HTERT RPE-1 (cell line): ENCODE measurements around the gene LYRM7.
"Not testable (repeated sequence)": the region's sequence is repeated elsewhere in the genome, so short reads cannot be mapped to it uniquely, and the experiment has no call there.

Experiments used
- in situ Hi-C: fragments of 300-500 bp; cut with MboI; formaldehyde crosslinking; loops from 4 replicates; pipeline ENCODE4 v1.14.3; 2020; ENCODE audit warnings: low sequenced_read_pairs

Gene LYRM7

DNA sequence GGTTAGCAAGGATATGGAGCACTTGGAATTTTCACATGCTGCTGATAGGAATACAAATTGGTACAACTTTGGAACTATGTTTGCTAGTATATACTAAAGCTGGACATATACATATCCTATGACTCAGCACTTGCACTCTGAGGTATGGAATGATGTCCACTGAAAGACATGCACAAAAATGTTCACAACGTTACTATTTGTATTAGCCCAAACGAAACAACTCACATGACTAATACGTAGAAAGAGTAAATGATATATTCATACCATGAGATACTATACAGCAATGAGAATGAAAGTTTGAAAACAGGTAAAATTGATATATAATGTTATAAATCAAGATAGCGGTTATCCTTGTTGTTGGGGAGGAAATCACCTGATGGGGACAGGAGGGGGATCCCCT is 47.6 kb downstream of the LYRM7 start:
- in situ Hi-C loops, result no loop called here

DNA sequence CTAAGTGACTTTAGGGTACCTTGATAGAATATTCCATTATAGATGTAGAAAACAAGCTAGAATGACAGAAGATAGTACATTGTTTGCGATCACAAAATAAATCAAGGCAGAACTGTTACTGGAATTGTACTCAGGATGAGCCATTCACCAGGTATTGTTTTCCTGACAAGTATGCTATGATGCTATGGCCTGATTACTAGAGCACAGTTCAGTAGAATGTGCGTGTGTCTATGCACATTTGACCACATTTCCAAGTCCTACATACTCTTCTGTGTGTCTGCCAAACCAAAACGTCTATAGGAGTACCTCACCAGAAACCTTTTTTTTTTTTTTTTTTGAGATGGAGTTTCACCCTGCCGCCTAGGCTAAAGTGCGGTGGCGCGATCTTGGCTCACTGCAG is 49.8 kb downstream of the LYRM7 start:
- in situ Hi-C loops, result no loop called here

DNA sequence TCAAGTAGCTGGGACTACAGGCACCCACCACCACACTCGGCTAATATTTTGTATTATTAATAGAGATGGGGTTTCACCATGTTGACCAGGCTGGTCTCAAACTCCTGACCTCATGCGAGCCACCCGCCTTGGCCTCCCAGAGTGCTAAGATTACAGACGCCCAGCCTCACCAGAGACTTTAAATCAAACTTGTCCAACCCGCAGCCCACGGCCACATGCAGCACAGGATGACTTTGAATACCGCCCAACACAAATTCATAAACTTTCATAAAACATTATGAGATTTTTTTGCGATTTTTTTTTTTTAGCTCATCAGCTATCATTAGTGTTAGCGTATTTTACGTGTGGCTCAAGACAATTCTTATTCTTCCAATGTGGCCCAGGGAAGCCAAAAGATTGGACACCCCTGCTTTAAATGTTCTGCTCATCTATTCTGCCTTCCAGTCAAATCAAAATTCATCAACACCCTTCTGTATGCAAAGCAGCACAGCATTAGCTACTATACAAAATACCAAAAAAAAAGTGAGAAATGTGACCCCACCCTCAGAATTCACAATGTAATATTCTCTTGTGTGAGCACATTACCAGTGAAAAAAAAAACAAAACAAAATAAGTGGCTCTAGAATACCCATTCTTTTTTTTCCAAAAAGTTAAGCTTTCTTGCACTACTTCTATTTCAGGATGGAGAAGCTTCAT is 50.4 kb downstream of the LYRM7 start:
- in situ Hi-C loops, result no loop called here

DNA sequence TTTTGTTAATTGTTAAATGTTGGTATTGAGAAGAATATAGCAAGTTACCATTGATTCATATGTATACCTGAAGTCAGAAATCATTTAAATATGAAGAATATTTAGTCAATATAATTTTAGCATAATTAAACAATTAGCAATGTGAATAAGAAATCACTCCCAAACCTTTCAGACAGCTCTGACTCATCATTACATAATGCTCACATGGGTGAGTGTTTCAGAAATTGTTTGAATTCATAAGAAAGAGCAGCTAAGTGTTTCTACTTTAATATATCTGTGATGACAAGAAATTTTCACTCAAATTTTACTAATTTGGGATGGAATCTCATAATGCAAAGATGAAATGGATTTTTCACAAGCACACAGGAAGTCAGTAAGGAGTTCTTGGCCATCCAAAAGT is 51.1 kb downstream of the LYRM7 start:
- in situ Hi-C loops, result no loop called here

DNA sequence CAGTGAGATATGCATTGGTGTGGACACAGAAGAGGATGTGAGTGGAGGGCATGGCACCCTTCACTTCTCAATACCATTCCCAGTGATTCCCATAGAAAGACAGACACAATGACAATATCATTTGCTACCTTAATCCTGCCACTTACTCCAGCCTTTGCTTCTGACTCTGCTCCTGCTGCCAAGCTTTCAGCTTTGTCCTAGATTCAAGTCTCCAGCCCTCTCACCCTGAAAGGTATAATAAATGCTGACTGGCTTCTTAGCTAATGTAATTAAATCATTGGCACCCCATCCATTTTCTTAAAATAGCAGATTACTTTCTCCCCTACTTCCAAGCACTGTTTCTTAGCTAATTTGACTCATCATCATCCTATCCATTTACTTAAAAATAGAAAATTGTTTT is 52.0 kb downstream of the LYRM7 start:
- in situ Hi-C loops, result no loop called here

DNA sequence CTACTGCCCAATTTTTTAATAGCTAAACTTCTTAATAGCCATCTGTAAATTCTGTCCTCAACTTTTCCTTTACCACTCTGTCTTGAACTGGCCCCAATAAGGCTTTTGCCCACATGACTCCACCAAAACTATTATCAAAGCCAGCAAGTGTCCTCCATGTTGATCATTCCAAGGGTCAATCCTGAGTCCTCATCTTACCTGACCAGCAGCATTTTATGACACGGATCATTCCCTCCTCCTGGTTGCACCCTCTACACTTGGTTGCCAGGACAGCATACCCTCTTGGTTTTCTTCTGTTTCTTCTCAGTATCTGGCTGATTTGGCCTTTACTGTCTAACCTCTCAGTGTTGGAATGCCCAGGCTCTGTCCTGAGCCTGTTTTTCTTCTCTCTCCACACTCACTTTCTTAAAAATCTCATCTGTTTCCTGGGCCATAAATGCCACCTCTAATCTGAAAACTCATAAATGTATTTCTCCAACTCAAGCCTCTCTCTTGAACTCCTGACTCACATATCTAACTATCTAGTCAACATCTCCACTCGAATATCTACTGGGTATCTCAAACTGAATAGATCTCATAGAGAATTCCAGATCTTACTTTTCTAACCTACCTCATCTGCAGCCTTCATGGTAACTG is 53.1 kb downstream of the LYRM7 start:
- in situ Hi-C loops, result no loop called here

DNA sequence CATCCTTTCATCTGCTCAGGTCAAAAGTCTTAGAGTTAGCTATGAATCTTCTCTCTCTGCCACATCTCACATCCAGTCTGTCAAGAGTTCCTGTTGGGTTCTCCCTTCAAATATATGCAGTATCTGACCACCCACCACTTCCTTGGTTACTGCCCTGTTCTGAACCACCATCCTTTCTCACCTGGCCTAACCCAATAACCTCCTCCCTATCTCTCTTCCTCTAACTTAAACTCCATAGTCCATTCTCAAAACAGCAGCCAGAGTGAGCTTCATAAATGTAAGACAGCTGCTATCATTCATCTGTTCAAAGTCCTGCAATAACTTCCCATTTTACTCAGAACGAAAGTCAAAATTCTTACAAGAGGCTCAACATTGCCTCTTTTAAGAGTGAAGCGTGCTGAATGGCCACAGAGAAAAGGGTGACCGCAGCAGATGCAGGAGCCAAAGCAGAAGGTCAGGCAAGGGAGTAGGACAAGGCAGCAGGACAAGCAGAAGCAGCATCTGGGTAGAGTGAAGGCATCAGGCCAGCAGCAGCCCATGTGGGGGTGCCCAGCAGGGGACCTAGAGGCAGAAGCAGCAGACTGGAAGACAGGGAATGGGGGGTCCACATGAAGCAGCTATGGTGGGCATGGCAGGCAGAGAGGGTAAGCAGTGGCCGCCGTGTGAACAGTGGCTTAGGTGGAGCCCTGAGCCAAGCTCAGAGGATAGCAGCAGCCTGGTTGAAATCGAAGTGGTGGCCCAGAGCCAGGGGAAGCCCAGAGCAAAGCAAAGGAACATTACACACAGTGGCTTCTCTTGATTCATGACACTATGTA is 53.9 kb downstream of the LYRM7 start:
- in situ Hi-C loops, result no loop called here

DNA sequence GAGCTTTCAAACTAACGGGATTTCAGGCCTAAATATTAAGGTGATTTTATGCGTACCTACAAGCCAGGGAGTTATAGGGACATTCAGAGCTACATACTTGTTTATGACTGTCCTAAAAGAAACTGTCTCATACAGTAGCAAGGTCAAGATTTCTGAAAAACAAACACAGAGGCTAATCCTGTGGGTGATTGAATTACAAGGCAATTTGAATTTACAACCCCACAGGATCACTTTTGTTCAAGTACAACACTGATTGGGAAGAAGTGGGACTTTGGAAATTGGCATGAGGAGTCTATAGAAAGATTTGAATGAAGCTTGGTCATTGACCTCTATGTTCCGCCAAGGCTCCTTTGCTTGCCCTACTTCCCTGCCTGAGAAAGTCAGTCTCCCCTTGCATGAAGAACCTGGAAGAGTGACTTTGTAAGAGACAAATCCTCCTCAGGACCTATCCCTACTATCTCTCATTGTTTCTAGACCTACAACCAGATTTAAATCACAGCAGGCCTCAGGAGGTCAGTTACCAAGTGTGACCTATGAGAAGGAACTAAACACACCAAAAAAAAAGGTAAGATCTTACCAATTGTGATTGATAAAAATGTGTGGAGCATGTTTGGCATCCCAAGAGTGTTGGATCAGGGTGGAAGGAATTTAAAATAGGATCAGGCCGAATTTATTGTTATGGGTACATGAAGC is 54.7 kb downstream of the LYRM7 start:
- in situ Hi-C loops, result no loop called here

DNA sequence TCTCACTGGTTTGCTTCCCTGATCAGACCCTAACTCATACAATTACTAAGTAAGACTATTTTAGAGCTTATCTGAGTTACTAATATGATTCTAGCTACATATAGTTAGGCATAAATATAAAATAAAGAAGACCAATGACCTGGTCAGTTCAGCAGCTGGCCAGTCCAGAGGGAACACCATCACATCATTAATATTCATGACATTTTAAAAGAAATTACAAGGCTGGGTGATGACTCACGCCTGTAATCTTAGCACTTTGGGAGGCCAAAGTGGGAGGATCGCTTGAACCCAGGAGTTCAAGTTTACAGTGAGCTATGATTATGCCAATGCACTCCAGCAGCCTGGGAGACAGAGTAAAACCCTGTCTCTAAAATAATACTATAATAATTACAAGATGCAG is 56.2 kb downstream of the LYRM7 start:
- in situ Hi-C loops, result no loop called here

DNA sequence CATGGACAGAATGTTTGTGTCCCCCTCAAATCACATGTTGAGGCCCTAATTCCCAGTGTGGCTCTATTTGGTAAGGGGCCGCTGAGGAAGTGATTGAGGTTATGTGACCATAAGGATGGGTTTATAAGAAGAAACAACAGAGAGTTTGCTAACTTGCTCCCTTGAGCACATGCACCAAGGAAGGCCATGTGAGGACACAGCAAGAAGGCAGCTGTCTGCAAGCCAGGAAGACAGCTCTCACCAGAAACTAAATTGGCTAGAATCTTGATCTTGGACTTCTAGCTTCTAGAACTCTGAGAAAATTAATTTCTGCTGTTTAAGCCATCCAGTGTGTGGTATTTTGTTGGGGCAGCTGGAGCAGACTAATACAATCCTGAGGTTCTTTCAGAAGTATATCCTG is 57.9 kb downstream of the LYRM7 start:
- in situ Hi-C loops, result no loop called here

DNA sequence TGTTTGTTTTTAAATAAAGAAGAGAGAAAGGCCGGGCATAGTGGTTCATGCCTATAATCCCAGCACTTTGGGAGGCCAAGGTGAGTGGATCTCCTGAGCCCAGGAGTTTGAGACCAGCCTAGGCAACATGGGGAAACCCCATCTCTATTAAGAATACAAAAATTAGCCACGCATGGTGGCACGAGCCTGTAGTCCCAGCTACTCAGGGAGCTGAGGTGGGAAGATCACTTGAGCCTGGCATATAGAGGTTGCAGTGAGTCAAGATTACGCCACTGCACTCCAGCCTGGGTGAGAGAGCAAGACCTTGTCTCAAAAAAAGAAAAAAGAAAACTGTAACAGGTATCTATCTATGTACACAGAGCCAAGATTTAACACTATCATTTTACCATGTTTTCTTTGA is 58.9 kb downstream of the LYRM7 start:
- in situ Hi-C loops, result no loop called here

DNA sequence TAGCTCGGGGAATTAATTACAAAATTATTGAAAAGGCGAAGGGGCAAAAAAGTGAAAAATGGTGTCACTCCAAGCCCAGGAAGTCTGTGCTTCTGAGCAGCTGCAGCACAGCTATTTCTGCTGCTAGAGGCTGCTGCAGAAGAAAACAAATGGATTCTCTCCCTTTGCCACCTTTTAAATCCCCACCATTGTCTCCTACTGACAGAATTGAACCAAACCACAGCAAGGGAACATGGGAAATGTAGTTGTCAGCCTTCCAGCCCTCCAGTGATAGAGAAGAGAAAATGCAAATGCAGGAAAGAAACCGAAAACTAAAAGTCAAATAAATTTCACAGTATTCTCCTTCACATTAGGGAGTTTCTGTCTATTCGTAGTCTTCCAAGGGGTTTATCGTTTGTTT is 59.7 kb downstream of the LYRM7 start:
- in situ Hi-C loops, result no loop called here

DNA sequence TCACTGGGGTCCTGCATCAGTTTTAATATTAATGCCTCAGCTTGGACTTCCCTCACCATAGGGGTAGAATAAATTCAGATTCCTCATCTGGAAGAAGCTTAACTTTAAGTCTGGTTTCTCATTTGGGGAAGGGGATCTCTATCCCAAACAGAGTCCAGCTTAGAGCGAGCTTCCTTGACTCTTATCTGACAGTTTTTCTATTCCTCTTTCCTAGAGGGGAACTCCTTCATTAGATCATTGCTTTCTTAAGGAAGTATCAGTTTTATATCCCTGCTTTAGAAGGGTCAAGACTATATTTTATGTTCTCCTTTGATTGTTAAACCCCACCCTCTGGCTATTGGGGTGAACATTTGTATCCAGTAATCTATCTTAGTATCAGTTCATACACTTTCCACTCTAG is 68.9 kb downstream of the LYRM7 start:
- in situ Hi-C loops, result no loop called here

DNA sequence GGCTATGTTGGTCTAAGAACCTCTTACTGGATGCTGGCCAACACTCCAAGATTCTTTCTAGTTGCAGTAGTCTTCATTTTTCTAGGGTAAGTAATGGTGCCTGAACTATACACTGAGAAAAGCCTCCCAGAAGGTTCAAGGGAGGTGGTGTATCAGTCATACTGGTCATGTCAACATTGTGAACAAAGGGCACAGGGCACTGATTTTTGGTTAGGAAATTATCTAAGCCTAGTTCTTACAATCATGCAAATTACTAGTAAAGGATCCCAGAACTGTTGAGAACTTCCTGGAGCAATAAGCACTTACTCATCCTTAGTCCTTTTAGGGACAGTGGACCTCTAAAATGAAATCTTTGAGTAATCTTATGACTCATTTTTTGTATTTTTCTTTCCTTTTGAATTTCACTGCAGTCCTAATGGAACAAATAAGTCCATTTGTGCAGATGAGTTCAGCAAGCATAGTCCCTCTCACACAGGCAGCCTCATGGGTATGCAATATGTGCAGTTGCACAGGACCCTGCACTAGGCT is 72.0 kb downstream of the LYRM7 start:
- in situ Hi-C loops, result no loop called here

DNA sequence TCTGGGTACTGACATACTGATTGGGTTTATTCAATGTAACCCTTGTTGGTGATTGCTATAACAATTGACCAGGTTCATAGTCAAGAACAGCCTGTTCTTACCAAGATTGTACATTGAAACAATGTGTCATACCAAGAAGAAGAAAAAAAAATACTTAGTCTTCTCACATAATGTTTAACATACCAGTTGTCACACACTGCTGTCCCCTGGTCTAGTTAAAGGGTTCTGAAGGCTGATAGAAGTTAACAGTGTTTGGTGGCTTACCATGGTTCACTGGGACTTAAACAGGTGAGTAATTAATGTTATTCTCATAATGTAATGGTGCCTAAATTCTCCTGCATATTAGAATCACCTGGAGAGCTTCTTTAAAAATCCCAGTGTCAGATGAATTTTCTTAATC is 74.6 kb downstream of the LYRM7 start:
- in situ Hi-C loops, result no loop called here

DNA sequence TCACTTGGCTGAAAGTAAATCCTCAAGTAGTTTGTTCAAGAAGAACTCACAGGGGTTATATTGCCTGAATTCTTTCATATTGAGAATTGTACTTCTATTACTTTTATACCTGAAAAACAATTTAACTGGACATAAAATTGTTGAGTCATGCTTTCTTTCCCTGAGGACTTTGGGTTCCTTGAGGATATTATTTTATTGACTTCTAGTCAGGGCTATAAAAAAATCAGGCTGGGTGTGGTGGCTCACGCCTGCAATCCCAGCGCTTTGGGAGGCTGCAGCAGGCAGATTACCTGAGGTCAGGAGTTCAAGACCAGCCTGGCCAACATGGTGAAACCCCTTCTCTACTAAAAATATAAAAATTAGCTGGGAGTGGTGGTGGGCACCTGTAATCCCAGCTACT is 75.2 kb downstream of the LYRM7 start:
- in situ Hi-C loops, result no loop called here

DNA sequence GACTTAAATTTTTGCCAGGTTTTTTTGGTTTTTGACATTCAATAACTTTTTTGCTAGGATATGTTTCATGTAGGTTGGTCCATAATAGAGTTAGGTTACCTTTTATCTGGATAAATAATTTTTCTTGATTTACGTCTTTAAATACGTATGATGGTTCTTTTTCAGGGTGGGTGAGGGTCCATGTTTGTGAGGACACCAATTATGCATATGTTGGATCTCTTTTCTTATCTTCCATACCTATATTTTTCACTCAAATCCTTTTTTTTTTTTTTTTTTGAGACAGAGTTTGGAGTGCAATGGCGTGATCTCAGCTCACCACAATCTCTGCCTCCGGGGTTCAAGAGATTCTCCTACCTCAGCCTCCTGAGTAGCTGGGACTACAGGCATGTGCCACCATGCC is 75.8 kb downstream of the LYRM7 start:
- in situ Hi-C loops, result no loop called here

DNA sequence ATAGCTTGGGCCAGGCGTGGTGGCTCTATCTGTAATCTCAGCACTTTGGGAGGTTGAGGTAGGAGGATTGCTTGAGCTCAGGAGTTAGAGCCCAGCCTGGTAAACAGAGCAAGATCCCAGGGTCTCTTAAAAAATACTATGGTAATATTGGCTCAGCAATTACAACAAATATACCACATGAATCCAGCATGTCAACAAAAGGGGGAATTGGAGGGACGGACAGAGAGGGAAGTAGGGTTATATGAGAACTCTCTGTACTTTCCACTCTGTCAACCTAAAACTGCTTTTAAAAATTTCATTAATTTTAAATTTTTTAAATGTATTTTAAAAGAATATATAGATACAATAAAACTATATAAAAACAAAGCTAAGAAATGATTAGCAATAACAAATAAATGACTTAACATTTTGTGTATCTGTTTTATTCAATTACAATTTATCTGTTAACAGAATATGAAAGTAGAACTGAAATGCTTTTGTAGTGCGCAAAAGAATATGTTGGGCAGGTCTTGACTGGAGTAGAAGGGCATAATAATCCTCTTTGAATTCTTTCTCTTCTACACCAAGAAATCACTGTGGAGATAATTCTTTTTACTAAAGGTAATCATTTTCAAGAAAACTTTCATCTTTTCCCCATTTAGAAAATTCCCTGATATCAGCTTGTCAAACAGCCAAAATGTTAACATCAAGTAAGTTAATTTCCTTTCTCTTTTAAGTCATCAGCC is 80.2 kb downstream of the LYRM7 start:
- in situ Hi-C loops, result no loop called here

DNA sequence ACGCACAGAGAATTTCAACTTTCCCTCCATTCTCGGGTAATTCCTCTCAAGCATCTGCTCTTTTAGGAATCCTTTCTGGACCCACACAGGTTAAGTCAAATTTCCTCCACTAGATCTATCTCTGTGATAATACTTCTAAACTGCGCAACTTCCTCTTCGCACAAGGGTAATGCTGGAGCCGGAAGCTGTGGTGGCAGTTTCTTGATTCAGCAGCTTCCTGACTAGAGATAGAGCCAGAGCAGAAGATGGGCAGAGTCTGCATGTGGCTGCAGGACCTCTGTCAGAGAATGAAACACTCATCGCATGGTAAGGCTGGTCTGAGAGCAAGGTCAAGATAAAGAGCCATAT is 82.1 kb downstream of the LYRM7 start:
- in situ Hi-C loops, result no loop called here

DNA sequence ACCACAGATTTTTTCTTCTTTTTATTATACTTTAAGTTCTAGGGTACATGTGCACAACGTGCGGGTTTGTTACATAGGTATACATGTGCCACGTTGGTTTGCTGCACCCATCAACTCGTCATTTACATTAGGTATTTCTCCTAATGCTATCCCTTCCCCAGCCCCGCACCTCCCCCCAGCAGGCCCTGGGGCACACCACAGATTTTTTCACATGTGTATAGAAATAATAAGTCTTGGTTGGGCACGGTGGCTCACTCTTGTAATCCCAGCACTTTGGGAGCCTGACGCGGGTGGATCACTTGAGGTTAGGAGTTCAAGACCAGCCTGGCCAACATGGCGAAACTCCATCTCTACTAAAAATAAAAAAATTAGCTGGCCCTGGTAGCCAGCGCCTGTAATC is 83.3 kb downstream of the LYRM7 start:
- in situ Hi-C loops, result not testable (repeated sequence)

DNA sequence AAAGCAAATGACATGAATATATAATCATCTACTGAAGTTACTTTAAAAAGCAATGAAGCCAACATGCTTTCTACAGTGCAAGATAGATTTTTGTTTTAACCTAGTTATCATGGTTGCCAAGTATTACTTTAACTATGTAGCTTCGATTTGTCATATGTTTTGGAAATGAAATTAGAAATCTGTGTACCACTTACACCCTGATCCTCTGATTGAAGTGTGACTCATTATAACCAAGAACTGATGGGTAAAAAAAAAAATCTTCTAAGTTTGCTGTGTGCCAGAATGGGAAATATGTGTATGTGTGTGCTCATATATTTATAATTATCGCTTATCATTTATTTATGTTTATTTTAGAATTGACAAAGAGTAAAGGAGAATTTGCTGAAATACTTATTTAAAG is 84.0 kb downstream of the LYRM7 start:
- in situ Hi-C loops, result no loop called here
